Prostate gland (tissue), 2 donors: ENCODE results near the gene UBR2.

Source experiments
- POLR2A ChIP-seq: fragments of 450-650 bp; IDR thresholded peaks from one replicate; pipeline ENCODE4 v1.6.1; 2016; ENCODE audit warnings: antibody characterized with exemption, mild to moderate bottlenecking
- TF ChIP-seq, protein P1 (sequence below), 4 experiments: fragments of 200-600 bp in 2 of 4; fragments of 450-650 bp in 2 of 4; sonication (generic) in 2 of 4; IDR thresholded peaks; 1 replicate in 3 of 4; 2 replicates in 1 of 4; pipeline ENCODE4 v1.5.1; 2016 to 2019; ENCODE audit warnings: antibody characterized with exemption in 4 of 4, mild to moderate bottlenecking in 2 of 4, moderate library complexity in 2 of 4

DNA sequence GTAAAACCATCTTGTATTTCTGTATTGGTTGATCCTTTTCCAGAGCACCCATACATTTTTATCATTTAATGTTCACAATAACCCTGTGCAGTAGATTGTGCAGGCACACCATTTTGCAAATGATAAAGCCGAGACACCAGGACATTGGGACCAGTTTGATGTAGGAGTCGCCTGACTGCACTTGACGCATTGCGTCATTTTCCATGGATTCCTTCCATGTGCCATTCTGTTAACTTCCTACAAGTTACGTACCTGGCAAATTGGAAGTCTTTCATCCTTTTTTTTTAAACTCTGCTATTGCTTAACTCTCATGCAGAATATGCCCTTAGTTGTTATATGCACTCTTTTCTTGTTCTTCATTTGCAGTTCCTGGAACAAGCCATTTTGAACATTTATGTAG lies 115.5 kb downstream of the UBR2 start:
- TF ChIP-seq, protein P1, sequence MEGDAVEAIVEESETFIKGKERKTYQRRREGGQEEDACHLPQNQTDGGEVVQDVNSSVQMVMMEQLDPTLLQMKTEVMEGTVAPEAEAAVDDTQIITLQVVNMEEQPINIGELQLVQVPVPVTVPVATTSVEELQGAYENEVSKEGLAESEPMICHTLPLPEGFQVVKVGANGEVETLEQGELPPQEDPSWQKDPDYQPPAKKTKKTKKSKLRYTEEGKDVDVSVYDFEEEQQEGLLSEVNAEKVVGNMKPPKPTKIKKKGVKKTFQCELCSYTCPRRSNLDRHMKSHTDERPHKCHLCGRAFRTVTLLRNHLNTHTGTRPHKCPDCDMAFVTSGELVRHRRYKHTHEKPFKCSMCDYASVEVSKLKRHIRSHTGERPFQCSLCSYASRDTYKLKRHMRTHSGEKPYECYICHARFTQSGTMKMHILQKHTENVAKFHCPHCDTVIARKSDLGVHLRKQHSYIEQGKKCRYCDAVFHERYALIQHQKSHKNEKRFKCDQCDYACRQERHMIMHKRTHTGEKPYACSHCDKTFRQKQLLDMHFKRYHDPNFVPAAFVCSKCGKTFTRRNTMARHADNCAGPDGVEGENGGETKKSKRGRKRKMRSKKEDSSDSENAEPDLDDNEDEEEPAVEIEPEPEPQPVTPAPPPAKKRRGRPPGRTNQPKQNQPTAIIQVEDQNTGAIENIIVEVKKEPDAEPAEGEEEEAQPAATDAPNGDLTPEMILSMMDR (IDR thresholded peaks at IDR 0.05), result no peak
- no peak for TF ChIP-seq POLR2A
